Neuronal stem cell (in vitro differentiated cells): Measurements from ENCODE around the gene SMTN.

Experiments used
- DNase-seq: peaks from one replicate; pipeline ENCODE4 v3.0.0-alpha.2; 2013; ENCODE audit warnings: low spot score
- H2AFZ ChIP-seq: one replicate; pipeline ENCODE4 v1.6.1; 2013; ENCODE audit warnings: mild to moderate bottlenecking, low read length, inconsistent platforms
- H2AK5ac ChIP-seq: 2 replicates; pipeline ENCODE4 v1.6.1; 2013; ENCODE audit warnings: low read depth, mild to moderate bottlenecking, inconsistent platforms, low read length, moderate library complexity, mixed read lengths
- H2BK120ac ChIP-seq: 2 replicates; pipeline ENCODE4 v1.6.1; 2013; ENCODE audit warnings: low read depth, mild to moderate bottlenecking, inconsistent platforms, low read length, moderate library complexity, mixed read lengths
- H2BK12ac ChIP-seq: one replicate; pipeline ENCODE4 v1.6.1; 2013; ENCODE audit warnings: low read length, inconsistent platforms
- H2BK15ac ChIP-seq: 2 replicates; pipeline ENCODE4 v1.6.1; 2013; ENCODE audit warnings: mild to moderate bottlenecking, low read length, inconsistent platforms, mixed read lengths
- H2BK5ac ChIP-seq: one replicate; pipeline ENCODE4 v1.6.1; 2013; ENCODE audit warnings: inconsistent platforms, mild to moderate bottlenecking, low read length, moderate library complexity
- H3K14ac ChIP-seq: one replicate; pipeline ENCODE4 v1.6.1; 2013; ENCODE audit warnings: low read length, inconsistent platforms
- H3K18ac ChIP-seq: 2 replicates; pipeline ENCODE4 v1.6.1; 2013; ENCODE audit warnings: low read length, inconsistent platforms
- H3K23ac ChIP-seq: 2 replicates; pipeline ENCODE4 v1.6.1; 2013; ENCODE audit warnings: low read depth, mild to moderate bottlenecking, mixed read lengths, low read length, inconsistent platforms; ENCODE audit not compliant: poor library complexity
- H3K27ac ChIP-seq: replicated peaks from 3 replicates; pipeline ENCODE4 v1.5.1; 2013; ENCODE audit warnings: low read length, inconsistent platforms
- H3K27me3 ChIP-seq, 3 experiments: 2 replicates each; pipeline ENCODE4 v1.6.1; 2013; ENCODE audit warnings: low read length in 3 of 3, mild to moderate bottlenecking in 2 of 3, inconsistent platforms in 1 of 3, low read depth in 1 of 3, mixed read lengths in 1 of 3, moderate library complexity in 1 of 3; ENCODE audit not compliant: control insufficient read depth in 3 of 3, insufficient read depth in 3 of 3
- H3K36me3 ChIP-seq, 2 donors: replicated peaks in 1 of 2; 2 replicates each; pipeline ENCODE4 v1.6.1; 2013; ENCODE audit warnings: low read length in 2 of 2; ENCODE audit not compliant: control insufficient read depth in 2 of 2, insufficient read depth in 2 of 2
- H3K4ac ChIP-seq: 2 replicates; pipeline ENCODE4 v1.6.1; 2013; ENCODE audit warnings: inconsistent platforms, mild to moderate bottlenecking, low read length, moderate library complexity
- H3K4me1 ChIP-seq, 2 donors: 1 replicate in 1 of 2; 2 replicates in 1 of 2; pipeline ENCODE4 v1.6.1; 2013; ENCODE audit warnings: low read length in 2 of 2, low read depth in 1 of 2; ENCODE audit not compliant: control insufficient read depth in 2 of 2, insufficient read depth in 1 of 2
- H3K4me2 ChIP-seq: one replicate; pipeline ENCODE4 v1.6.1; 2013; ENCODE audit warnings: mild to moderate bottlenecking, low read length, inconsistent platforms; ENCODE audit not compliant: insufficient read depth, poor library complexity, severe bottlenecking
- H3K4me3 ChIP-seq, 2 donors: 2 replicates each; pipeline ENCODE4 v1.5.1; 2013; ENCODE audit warnings: low read length in 2 of 2, mild to moderate bottlenecking in 2 of 2, inconsistent platforms in 1 of 2, moderate library complexity in 1 of 2
- H3K79me1 ChIP-seq: one replicate; pipeline ENCODE4 v1.6.1; 2013; ENCODE audit warnings: low read depth, mild to moderate bottlenecking, inconsistent platforms, low read length, moderate library complexity
- H3K9ac ChIP-seq: one replicate; pipeline ENCODE4 v1.6.1; 2013; ENCODE audit warnings: mild to moderate bottlenecking, low read depth, low read length, inconsistent platforms; ENCODE audit not compliant: poor library complexity
- H3K9me3 ChIP-seq, 2 donors: replicated peaks in 1 of 2; 2 replicates each; pipeline versions ENCODE3 to v1.6.1; 2013; ENCODE audit warnings: low read length in 2 of 2, mild to moderate bottlenecking in 2 of 2, inconsistent platforms in 1 of 2, low read depth in 1 of 2, mixed read lengths in 1 of 2, moderate library complexity in 1 of 2; ENCODE audit not compliant: control insufficient read depth in 2 of 2, insufficient read depth in 1 of 2
- H4K8ac ChIP-seq: one replicate; pipeline ENCODE4 v1.6.1; 2013; ENCODE audit warnings: low read depth, mild to moderate bottlenecking, inconsistent platforms, low read length, moderate library complexity
- H4K91ac ChIP-seq: one replicate; pipeline ENCODE4 v1.6.1; 2013; ENCODE audit warnings: low read length, low read depth, mild to moderate bottlenecking, inconsistent platforms; ENCODE audit not compliant: poor library complexity
- WGBS, 2 donors: extraction: QIAGEN DNeasy Blood & Tissue Kit; methylation state at CpG; one replicate each; pipeline ENCODE4 v1.1.7; 2013; ENCODE audit warnings: missing lambda C conversion rate in 2 of 2, mixed read lengths in 1 of 2; ENCODE audit not compliant: insufficient read length in 2 of 2, insufficient replicate concordance in 1 of 2; ENCODE audit errors: extremely low coverage in 2 of 2; 5-methylcytosine and 5-hydroxymethylcytosine counted together

The SMTN gene

DNA sequence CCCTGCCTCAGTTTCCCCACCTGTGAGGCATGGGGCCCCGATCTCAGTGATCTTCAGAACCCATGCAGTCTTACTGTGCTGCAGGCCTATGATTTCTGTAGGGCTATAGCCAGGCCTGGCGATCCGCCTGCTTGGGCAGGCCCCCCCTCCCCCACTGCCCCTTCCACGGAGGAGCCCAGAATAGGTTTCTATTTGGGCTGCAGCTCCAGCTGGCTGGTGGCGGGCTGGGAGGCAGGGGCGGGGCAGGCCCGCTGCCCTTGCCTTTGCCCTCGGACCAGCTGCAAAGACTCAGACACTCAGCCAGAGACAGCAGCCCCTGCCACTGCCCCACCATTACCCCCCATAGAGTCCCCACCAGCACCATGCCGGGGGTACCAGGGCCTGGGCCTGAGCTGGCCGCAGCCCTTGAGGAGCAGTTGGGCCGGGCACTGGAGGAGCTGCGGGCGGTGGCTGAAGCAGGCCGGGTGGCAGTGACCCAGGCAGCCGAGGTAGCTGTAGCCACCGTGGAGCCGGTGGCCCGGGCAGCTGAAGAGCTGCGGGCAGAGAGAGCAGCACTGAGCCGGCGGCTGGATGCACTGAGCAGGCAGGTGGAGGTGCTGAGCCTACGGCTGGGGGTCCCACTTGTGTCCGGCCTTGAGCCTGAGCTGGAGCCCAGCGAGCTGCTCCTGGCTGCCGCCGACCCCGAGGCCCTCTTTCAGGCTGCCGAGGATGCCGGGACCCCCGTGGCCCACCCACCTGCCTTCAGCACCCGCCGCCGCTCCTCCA, 12.2 kb downstream of the SMTN start:
- Histone ChIP-seq H3K27me3 (no peaks in the 10 kb centered on the region), H3K14ac (no peak overlapping the region), H4K8ac (no peak overlapping the region), H3K4me3 (no peak overlapping the region), H2BK120ac (no peak overlapping the region), H3K36me3 (peaks cover 31 to 65% of the 10 kb centered on the region in 2 donors), H3K79me1 (no peaks in the 10 kb centered on the region), H3K9me3 (no peaks in the 10 kb centered on the region), H2BK12ac (no peak overlapping the region), H3K23ac (no peak overlapping the region), H3K27ac (no peak overlapping the region), H2AK5ac (no peak overlapping the region), H3K18ac (no peak overlapping the region), H3K4me2 (no peak overlapping the region), H3K9ac (no peak overlapping the region), H2AFZ (no peak overlapping the region), H2BK15ac (no peak overlapping the region), H2BK5ac (peak overlapping the region; percentile 41), H3K4me1 (peaks cover 0 to 2% of the 10 kb centered on the region in 2 donors), H3K4ac (no peak overlapping the region), H4K91ac (no peak overlapping the region)
- DNase-seq: no peak
- no CpG with 5 or more reads among the region's 33 CpGs for WGBS, 2 donors

DNA sequence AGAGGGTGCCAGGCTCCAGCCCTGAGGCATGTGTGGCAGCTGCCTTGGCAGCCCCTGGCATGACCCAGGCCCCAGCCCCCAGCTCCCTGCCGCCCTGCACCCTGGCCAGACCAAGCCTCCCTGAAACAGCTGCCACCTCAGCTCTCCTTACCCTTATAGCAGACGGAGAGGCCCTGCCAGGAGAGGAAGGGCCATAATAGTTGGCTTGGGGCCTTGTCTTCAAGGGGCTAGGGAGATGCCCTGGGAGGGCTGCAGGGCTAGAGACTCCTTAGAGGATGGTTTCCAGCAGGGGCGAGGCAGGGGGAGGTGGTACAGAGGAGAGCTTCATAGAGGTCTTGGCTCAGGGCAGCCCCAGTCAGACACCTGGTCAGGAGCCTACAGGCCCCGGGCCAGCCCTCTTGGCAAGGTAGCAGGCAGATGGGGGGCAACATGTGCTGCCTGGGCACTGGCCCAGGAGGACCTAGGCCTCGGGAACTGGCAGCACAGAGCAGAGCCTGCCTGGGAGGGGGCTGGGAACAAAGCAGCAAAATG, 13.0 kb downstream of the SMTN start:
- H3K18ac ChIP-seq: no peak overlapping the region
- no CpG with 5 or more reads among the region's 5 CpGs for WGBS, 2 donors
- no peak overlapping the region for H2AK5ac ChIP-seq
- no peak overlapping the region for H2AFZ ChIP-seq
- no peak overlapping the region for H3K4me3 ChIP-seq
- no peak overlapping the region for H3K4ac ChIP-seq
- no peak overlapping the region for H3K9ac ChIP-seq
- H3K23ac ChIP-seq: no peak overlapping the region
- H3K4me1 ChIP-seq: peaks cover 0 to 8% of the 10 kb centered on the region in 2 donors
- no peak overlapping the region for H3K14ac ChIP-seq
- no peak overlapping the region for H2BK12ac ChIP-seq
- peak overlapping the region; percentile 41 for H2BK5ac ChIP-seq
- H3K36me3 ChIP-seq: peaks cover 28 to 61% of the 10 kb centered on the region in 2 donors
- no peaks in the 10 kb centered on the region for H3K27me3 ChIP-seq
- H3K4me2 ChIP-seq: no peak overlapping the region
- no peak for DNase-seq
- H2BK15ac ChIP-seq: no peak overlapping the region
- H2BK120ac ChIP-seq: no peak overlapping the region
- no peak overlapping the region for H3K27ac ChIP-seq
- peak overlapping the region; percentile 25 for H4K8ac ChIP-seq
- H3K79me1 ChIP-seq: no peaks in the 10 kb centered on the region
- no peak overlapping the region for H4K91ac ChIP-seq
- H3K9me3 ChIP-seq: no peaks in the 10 kb centered on the region

DNA sequence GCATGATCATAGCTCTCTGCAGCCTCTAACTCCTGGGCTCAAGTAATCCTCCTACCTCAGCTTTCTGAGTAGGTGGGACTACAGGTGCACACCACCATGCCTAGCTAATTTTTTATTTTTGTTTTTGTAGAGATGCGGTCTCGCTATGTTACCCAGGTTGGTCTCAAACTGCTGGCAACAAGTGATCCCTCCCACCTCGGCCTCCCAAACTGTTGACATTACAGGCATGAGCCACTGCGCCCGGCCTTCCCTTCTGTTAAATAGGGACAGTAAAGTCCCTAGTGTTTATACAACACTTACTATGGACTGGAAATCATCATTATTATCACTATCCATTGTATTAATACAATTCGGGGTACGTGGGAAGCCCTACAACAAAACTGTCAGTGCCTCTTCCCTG, 13.6 kb downstream of the SMTN start:
- H2BK120ac ChIP-seq: no peak overlapping the region
- H3K79me1 ChIP-seq: no peaks in the 10 kb centered on the region
- no peak overlapping the region for H2BK15ac ChIP-seq
- H3K9me3 ChIP-seq: no peaks in the 10 kb centered on the region
- no peak overlapping the region for H3K4me3 ChIP-seq
- H3K23ac ChIP-seq: no peak overlapping the region
- no peak overlapping the region for H2BK12ac ChIP-seq
- no peak overlapping the region for H3K9ac ChIP-seq
- peaks cover 30 to 62% of the 10 kb centered on the region in 2 donors for H3K36me3 ChIP-seq
- no peak overlapping the region for H2AFZ ChIP-seq
- no peak overlapping the region for H3K14ac ChIP-seq
- peaks cover 0 to 9% of the 10 kb centered on the region in 2 donors for H3K4me1 ChIP-seq
- H3K4me2 ChIP-seq: no peak overlapping the region
- H2AK5ac ChIP-seq: no peak overlapping the region
- no peak overlapping the region for H2BK5ac ChIP-seq
- H3K18ac ChIP-seq: no peak overlapping the region
- no peak overlapping the region for H4K8ac ChIP-seq
- DNase-seq: no peak
- no peak overlapping the region for H3K4ac ChIP-seq
- no peak overlapping the region for H4K91ac ChIP-seq
- no CpG with 5 or more reads among the region's 7 CpGs for WGBS, 2 donors
- no peaks in the 10 kb centered on the region for H3K27me3 ChIP-seq
- no peak overlapping the region for H3K27ac ChIP-seq

DNA sequence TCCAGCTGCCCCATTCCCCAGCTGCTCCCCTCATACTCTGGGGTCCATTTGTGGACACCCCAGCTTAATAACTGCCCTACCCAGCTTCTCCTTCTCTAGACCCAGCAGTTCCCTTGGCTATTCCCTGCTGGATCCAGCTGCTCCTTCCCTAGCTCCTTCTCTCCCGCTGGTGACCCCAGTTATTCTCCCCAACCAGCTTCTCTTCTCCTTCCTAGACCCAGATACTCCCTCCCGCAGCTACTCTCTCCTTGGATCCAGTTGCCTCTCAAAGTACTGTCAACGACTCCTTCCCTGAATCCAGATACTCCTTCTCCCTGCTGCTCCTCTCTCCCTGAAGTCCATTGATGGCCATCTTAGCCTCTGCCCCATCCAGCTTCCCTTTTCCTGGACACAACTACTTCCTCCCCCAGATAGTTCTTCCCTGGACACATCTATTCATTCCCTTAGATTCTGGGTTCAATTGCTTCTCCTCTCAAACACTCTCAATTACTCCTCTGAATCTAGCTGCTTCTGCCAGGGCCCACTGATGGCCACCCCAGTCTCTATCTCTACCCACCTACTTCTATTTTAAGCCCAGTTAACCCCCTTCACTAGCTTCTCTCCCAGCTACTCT, 14.6 kb downstream of the SMTN start:
- no peak overlapping the region for H2BK5ac ChIP-seq
- no peak overlapping the region for H2BK12ac ChIP-seq
- no peaks in the 10 kb centered on the region for H3K27me3 ChIP-seq
- no peaks in the 10 kb centered on the region for H3K9me3 ChIP-seq
- H3K18ac ChIP-seq: no peak overlapping the region
- H2AK5ac ChIP-seq: no peak overlapping the region
- H2AFZ ChIP-seq: no peak overlapping the region
- peaks cover 27 to 59% of the 10 kb centered on the region in 2 donors for H3K36me3 ChIP-seq
- no peak overlapping the region for H2BK120ac ChIP-seq
- H3K4me3 ChIP-seq: no peak overlapping the region
- H4K8ac ChIP-seq: no peak overlapping the region
- no peak overlapping the region for H3K4ac ChIP-seq
- no peak overlapping the region for H3K14ac ChIP-seq
- H3K9ac ChIP-seq: no peak overlapping the region
- H3K4me2 ChIP-seq: no peak overlapping the region
- H4K91ac ChIP-seq: no peak overlapping the region
- H3K23ac ChIP-seq: no peak overlapping the region
- H3K4me1 ChIP-seq: peaks cover 0 to 9% of the 10 kb centered on the region in 2 donors
- no peak overlapping the region for H3K27ac ChIP-seq
- no peaks in the 10 kb centered on the region for H3K79me1 ChIP-seq
- DNase-seq: no peak
- H2BK15ac ChIP-seq: peak overlapping the region; percentile 40
- WGBS, 2 donors: no CpG with 5 or more reads among the region's 3 CpGs
